Measurements from ENCODE around the gene GSTM2.

Gene GSTM2

DNA sequence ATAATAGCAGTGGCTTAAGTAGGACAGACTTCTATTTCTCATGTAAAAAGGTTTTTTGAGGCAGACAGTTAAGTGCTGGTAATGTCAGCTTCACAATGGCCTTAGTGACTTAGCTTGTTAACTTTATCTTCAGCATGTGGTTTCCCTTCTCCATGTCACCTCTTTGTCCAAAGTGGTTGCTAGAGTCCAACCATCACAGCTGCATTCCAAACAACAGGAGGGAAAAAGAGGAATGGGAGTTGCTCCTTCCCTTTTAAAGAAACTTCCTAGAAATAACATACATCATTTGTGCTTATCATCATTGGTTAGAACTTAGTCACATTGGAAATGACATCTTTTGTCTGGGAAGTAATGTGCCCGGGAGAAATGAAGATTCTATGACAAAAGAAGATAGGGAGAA lies 54.1 kb downstream of the GSTM2 start:
- DNase-seq (ENCODE audit: insufficient read length, low spot score) (no peak), FAIRE-seq (no peak)
- TF ChIP-seq, protein P1, sequence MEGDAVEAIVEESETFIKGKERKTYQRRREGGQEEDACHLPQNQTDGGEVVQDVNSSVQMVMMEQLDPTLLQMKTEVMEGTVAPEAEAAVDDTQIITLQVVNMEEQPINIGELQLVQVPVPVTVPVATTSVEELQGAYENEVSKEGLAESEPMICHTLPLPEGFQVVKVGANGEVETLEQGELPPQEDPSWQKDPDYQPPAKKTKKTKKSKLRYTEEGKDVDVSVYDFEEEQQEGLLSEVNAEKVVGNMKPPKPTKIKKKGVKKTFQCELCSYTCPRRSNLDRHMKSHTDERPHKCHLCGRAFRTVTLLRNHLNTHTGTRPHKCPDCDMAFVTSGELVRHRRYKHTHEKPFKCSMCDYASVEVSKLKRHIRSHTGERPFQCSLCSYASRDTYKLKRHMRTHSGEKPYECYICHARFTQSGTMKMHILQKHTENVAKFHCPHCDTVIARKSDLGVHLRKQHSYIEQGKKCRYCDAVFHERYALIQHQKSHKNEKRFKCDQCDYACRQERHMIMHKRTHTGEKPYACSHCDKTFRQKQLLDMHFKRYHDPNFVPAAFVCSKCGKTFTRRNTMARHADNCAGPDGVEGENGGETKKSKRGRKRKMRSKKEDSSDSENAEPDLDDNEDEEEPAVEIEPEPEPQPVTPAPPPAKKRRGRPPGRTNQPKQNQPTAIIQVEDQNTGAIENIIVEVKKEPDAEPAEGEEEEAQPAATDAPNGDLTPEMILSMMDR (IDR thresholded peaks at IDR 0.05; ENCODE audit: insufficient read depth, missing control alignments), result no peak

DNA sequence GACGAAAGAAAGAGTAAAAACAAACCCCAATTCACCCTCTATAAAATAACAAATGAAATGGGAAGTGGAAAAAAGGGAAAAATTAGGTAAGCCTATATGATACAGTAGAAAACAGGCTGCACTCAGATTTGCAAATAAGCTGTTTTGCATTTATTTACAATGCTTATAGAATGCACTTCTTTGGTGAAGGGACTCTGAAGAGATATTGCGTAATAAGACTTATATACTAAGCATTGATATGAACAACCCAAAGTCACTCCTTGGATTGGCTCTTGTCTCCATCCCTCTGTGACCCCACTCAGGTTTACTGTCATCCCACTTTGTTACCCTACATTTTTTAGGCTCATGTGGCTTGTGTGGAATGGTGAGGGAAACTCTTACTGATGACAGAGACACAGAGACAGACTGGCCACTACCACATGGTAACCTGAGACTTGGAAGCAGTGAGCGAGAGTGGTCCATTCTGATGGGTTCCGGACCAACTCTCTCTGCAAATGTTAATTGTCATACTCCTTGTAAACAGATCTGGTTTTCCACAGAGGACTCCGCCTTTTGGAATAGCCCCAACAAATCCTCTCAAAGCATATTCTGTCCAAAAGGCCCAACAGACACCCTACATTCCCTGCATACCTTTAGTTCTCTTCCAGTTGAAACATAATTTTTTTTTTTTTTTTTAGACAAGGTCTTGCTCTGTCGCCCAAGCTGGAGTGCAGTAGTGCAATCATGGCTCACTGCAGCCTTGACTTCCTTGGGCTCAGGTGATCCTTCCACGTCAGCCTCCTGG lies 55.2 kb downstream of the GSTM2 start:
- FAIRE-seq, result no peak
- DNase-seq (ENCODE audit: insufficient read length, low spot score), result no peak
- TF ChIP-seq, protein P1 (IDR thresholded peaks at IDR 0.05; ENCODE audit: insufficient read depth, missing control alignments), result no peak

Measured in D721Med (cell line).